Heart right ventricle (tissue), 16 donors: Measurements from ENCODE around the gene RGS6. TPM values are rescaled to one million over a fixed set of nuclear protein-coding genes. Genes with fewer than 3 reads are reported as not detected.
A peak's percentile ranks its signal among the peaks of the same experiment; 100 is the strongest.

ENCODE experiments used
- ATAC-seq, 8 donors: fragments of 200-7000 bp; cut with Tn5 transposase; one replicate each; pipeline ENCODE4 v1.9.1; 2020; ENCODE audit warnings: mild to moderate bottlenecking in 8 of 8, moderate library complexity in 8 of 8, moderate number of reproducible peaks in 1 of 8
- DNase-seq, 2 donors: peaks; one replicate each; pipeline ENCODE4 v3.0.0-alpha.2; 2020
- H3K27ac ChIP-seq, 10 donors: fragments of 200-600 bp; sonication (generic) in 2 of 10; one replicate each; pipeline versions ENCODE4 v1.5.0 to v1.8.0; 2020 to 2022; ENCODE audit warnings: mild to moderate bottlenecking in 3 of 10
- H3K27me3 ChIP-seq, 7 donors: fragments of 200-600 bp; one replicate each; pipeline ENCODE4 v1.8.0; 2021 to 2022; ENCODE audit warnings: mild to moderate bottlenecking in 2 of 7
- H3K36me3 ChIP-seq, 9 donors: fragments of 200-600 bp; sonication (generic) in 1 of 9; one replicate each; pipeline versions ENCODE4 v1.5.0 to v1.8.0; 2020 to 2022; ENCODE audit warnings: mild to moderate bottlenecking in 2 of 9
- H3K4me1 ChIP-seq, 9 donors: fragments of 200-600 bp; sonication (generic) in 1 of 9; one replicate each; pipeline versions ENCODE4 v1.5.0 to v1.8.0; 2020 to 2022; ENCODE audit warnings: mild to moderate bottlenecking in 4 of 9
- H3K4me3 ChIP-seq, 10 donors: fragments of 200-600 bp; sonication (generic) in 2 of 10; one replicate each; pipeline versions ENCODE4 v1.5.0 to v1.8.0; 2020 to 2022; ENCODE audit warnings: mild to moderate bottlenecking in 7 of 10, moderate library complexity in 2 of 10
- H3K9me3 ChIP-seq, 11 donors: fragments of 200-600 bp in 10 of 11; sonication (generic) in 2 of 11; one replicate each; pipeline versions ENCODE4 v1.5.0 to v1.8.0; 2013 to 2022; ENCODE audit warnings: mild to moderate bottlenecking in 2 of 11, control low read depth in 1 of 11, moderate library complexity in 1 of 11
- CTCF ChIP-seq, 9 donors: fragments of 200-600 bp; sonication (generic) in 2 of 9; IDR thresholded peaks; one replicate each; pipeline versions ENCODE4 v1.5.0 to v1.8.0; 2021 to 2022; ENCODE audit warnings: antibody characterized with exemption in 9 of 9, mild to moderate bottlenecking in 5 of 9, moderate library complexity in 1 of 9
- WGBS, 2 donors: extraction: QIAGEN DNeasy Blood & Tissue Kit; methylation state at CpG; one replicate each; pipeline ENCODE4 v1.1.7; 2013; ENCODE audit warnings: inconsistent platforms in 1 of 2; 5-methylcytosine and 5-hydroxymethylcytosine counted together
- intact Hi-C, 10 donors: fragments of 100-400 bp; cut with DNase I; formaldehyde crosslinking; loops; one replicate each; pipeline versions ENCODE4 v1.11.1 to v1.14.2; 2022
- polyA plus RNA-seq, 2 donors: library from polyadenylated mRNA; stranded (reverse); fragments of 200-250 nt; gene quantifications; one replicate each; pipeline ENCODE4 v1.2.3, GENCODE V29; 2013
- total RNA-seq, 10 donors: library from RNA; stranded (reverse); fragmentation: NEBNext Ultra II Directional in 3 of 10; extraction: Animal tissue kit (Norgen Biotek cat#: 25700) in 3 of 10; gene quantifications; one replicate each; pipeline versions ENCODE4 v1.2.1 to v1.2.4, GENCODE V29; 2021 to 2023
- donor health status: Arrhythmogenic right ventricular cardiomyopathy.
- donor health status: ischemic (EF 13 %, LVEDD 7.1; RV severe dilation, severe dysfunction).
- donor health status: healthy with polysubstance abuse.
- donor health status: DM: no; HTN: yes; CAD: no.
- donor health status: DM: no; HTN: no; CAD: no.
- donor health status: ischemic (EF 25% LVEDD 6.9; RV normal size, moderate dysfunction).
- donor health status: ischemic (EF 25% LVEDD 5.7; RV mildly dilated, moderate dysfunction).
- donor health status: healthy.
- donor health status: DM: yes; HTN: yes; CAD: no.
- donor health status: Ischemic cardiomyopathy.
- donor health status: ischemic (EF 35%, LVEDD 5.7; RV mildly dilated, moderate dysfunction).
- donor health status: nonischemic (EF 11% LVEDD 7.7; RV severe dilation, severe dysfunction).
- donor health status: DM: yes; HTN: yes; CAD: no.
- donor health status: PGD.
- donor health status: ischemic (EF 29% LVEDD 5.4; RV normal size, mild dysfunction).
- donor health status: nonischemic (EF 23%, LVEDD 6.1; RV moderate dilation, normal function).

RGS6 gene
- total and polyA plus RNA-seq, 12 donors, result 1.2 to 31.9 (median 19.0) TPM

GRCh38 chr14:72513965-72514659, 581.9 kb downstream of the RGS6 start:
- 58 to 60% methylated on average over 11 of the region's 11 CpGs for WGBS, 2 donors
- intact Hi-C loops, result loop anchor here in 3 of 10 donors (5.0 to 10.0 kb wide), 3 partner anchors 221 to 433 kb away; no protein-coding TSS in a partner anchor
- DNase-seq (no peak), ATAC-seq (peak in 1 of 8 donors; percentile 19)
- peak in 8 of 9 donors; percentile 37 to 62 (median 56) for TF ChIP-seq CTCF (IDR thresholded peaks at IDR 0.05)
- no peak overlapping the region for H3K4me3 ChIP-seq
- H3K9me3 ChIP-seq, result no peaks in the 10 kb centered on the region
- H3K27ac ChIP-seq, result no peak overlapping the region
- H3K4me1 ChIP-seq, result peaks cover 0 to 22% (median 0%) of the 10 kb centered on the region in 9 donors
- H3K36me3 ChIP-seq, result no peaks in the 10 kb centered on the region
- no peaks in the 10 kb centered on the region for H3K27me3 ChIP-seq

GRCh38 chr14:72514660-72515025, 582.4 kb downstream of the RGS6 start:
- no peak for ATAC-seq
- Histone ChIP-seq H3K27ac (no peak overlapping the region), H3K4me3 (no peak overlapping the region), H3K4me1 (peaks cover 0 to 28% (median 0%) of the 10 kb centered on the region in 9 donors), H3K27me3 (no peaks in the 10 kb centered on the region), H3K36me3 (peaks cover 0 to under 1% (median 0%) of the 10 kb centered on the region in 9 donors), H3K9me3 (no peaks in the 10 kb centered on the region)
- TF ChIP-seq CTCF (IDR thresholded peaks at IDR 0.05), result no peak
- DNase-seq, result no peak
- 86 to 88% methylated on average over 5 of the region's 5 CpGs for WGBS, 2 donors
- intact Hi-C loops, result loop anchor here in 8 of 10 donors (5.0 to 10.0 kb wide), 4 partner anchors 220 to 433 kb away; no protein-coding TSS in a partner anchor

GRCh38 chr14:72515779-72516770, 583.8 kb downstream of the RGS6 start:
- Histone ChIP-seq H3K36me3 (peaks cover 0 to 8% (median 0%) of the 10 kb centered on the region in 9 donors), H3K9me3 (peaks cover 0 to 9% (median 0%) of the 10 kb centered on the region in 11 donors), H3K4me1 (peaks cover 0 to 29% (median 0%) of the 10 kb centered on the region in 9 donors), H3K4me3 (no peak overlapping the region), H3K27me3 (no peaks in the 10 kb centered on the region), H3K27ac (no peak overlapping the region)
- intact Hi-C loops, result loop anchor here (1.0 to 10.0 kb wide), 8 partner anchors 219 to 433 kb away; no protein-coding TSS in a partner anchor
- DNase-seq (peak in 1 of 2 donors; percentile 14), ATAC-seq (peak in 4 of 8 donors; percentile 18 to 35 (median 20))
- TF ChIP-seq CTCF (IDR thresholded peaks at IDR 0.05), result peak in 1 of 9 donors; percentile 12
- WGBS, 2 donors, result 76 to 79% methylated on average over 11 of the region's 11 CpGs
